DMS153 treated with DMSO at 0.1 percent for 48 hours (cell line): ENCODE results near the gene PEX3.

ENCODE experiments used
- DNase-seq: peaks from one replicate; lab custom pipeline; 2025; ENCODE audit not compliant: unreplicated experiment; lab: John Stamatoyannopoulos, UW

The PEX3 gene, protein sequence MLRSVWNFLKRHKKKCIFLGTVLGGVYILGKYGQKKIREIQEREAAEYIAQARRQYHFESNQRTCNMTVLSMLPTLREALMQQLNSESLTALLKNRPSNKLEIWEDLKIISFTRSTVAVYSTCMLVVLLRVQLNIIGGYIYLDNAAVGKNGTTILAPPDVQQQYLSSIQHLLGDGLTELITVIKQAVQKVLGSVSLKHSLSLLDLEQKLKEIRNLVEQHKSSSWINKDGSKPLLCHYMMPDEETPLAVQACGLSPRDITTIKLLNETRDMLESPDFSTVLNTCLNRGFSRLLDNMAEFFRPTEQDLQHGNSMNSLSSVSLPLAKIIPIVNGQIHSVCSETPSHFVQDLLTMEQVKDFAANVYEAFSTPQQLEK

DNA sequence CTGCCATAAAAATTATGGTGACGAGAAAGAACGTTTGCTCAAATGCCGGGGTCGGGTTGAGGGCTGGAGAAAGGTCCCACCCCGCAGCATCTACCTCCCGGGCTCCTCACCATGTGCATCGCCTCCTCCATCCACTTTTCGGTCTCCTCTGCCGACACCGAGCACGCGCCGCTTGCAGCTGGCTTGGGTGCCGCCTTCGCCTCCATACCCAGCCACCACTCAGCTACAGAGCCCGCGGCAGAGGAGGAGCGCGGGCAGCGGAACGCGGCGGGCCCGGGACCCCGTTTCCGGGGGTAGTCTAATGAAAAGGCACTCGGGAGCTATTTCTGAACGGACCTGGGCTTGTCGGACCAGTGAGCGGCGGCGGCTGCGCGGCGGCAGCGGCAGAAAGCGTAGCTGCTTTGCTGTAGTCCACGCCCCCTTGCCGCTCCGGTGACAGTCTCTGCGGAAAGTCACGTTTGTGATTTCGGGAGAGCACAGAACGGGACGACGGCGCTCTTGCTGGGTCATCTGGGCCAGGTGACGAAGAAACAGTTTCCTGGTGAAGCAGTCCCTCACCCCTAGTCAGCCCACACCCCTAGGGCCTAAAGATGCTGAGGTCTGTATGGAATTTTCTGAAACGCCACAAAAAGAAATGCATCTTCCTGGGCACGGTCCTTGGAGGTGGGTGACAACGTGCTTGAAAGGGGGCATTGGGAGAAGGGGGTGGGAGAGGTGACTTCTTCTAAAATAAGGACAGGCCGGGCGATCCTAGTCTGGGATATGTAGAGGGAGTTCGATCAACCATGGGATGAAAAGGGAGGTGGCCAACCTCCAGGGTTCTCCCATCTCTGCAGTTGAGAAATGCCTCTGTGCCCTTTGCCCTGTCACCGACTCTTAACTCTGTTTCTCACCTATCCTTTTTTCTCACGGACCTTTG, at the start of gene PEX3, which contains the start of gene ADAT2:
Gene PEX3 (plus strand): TSS at position 353 of the 919 bp plus-strand sequence. CDS start 238 bp downstream, at position 591.
Gene ADAT2 (minus strand): TSS at position 243 of the 919 bp plus-strand sequence. CDS start 37 bp downstream, at position 206.
- peak; percentile 77 for DNase-seq

- no peak for DNase-seq
These were observed 49.5 kb upstream of the PEX3 start for GRCh38 chr6:143401068-143401446.

DNA sequence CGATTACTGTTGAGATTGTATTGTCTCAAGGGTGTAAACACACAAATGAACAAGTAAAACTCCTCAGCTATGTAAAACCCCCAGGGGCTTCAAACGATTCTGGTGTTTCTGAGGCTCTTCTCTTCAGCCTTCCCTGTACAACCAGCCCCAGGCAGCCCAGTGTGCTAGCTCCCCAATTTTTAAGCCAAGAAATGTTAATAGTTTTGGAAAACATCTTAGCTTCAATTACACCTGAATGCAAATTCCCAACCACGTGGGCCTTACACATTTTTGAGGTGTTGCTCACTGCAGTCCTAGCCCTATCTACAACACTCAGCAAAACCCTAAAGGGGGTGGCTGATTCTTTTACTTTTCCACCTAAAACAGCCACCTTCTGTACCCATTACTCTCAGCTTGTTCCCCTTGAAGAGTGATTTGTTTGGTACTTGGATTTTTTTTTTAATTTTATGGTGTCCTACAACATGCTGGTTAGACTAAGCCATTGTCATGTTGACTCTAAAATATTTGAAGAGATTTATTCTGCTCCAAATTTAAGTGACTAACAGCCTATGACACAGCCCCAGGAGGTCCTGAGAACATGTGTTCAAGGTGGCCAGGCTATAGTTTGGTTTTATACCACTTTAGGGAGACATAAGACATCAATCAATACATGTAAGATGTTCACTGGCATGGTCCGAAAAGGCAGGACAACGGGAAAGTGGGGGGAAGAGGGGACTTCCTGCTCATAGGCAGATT, 48.8 kb upstream of the PEX3 start:
- DNase-seq = no peak

GRCh38 chr6:143402721-143403336, 47.8 kb upstream of the PEX3 start:
- DNase-seq = no peak

DNA sequence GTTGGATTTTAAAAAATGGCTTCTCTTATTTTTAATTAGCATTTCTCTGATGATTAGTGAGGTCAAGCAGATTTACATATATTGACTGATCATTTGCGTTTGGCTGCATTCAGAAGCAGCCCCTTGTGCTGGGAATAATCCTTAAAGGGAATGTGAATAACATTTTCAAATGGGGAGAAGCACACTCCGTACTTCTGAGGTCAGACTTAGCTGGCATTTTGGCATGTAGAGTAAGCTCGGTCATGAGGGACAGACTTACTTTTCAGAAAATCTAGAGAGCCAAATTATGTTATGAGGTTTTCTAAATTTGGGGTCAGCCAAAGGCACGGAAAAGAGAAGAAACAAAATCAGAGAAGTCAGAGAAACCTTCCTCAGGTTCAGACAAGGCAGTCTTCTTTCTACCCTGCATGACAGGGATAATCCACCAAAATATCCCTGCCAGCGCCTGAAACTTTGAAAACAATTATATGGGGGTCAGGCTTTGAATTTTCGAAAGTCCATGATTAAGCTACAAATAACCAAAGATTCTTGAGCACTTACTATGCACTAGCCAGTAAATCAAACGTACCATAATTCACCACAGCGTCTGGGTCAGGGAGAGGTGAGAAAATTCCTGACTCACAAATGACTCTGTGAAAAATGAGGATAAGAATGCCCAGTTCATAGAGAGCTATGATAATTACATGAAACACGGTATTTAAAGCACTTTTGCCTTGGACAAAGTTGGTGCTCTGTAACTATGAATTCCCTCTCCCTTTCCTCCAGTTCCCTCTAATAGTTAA, 45.0 kb upstream of the PEX3 start:
- no peak for DNase-seq

DNA sequence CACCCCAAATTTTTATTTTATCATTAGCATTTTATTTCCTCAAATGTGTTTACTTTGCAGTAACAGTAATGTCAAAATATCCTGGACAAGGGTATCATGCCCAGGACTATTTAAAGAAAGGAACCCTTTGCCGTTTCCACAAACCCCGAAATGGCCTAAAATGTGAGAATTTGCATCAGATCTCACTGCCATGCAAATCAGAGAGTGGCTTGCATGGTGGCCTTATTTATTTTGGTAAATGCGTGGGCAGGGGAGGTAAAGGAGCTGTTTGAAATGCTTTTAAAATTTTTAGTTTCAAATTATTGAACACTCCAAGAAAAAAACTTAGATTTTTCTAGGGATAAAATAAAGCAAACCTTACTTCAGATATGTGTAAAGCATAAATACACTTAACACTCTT, 43.9 kb upstream of the PEX3 start:
- no peak for DNase-seq

DNA sequence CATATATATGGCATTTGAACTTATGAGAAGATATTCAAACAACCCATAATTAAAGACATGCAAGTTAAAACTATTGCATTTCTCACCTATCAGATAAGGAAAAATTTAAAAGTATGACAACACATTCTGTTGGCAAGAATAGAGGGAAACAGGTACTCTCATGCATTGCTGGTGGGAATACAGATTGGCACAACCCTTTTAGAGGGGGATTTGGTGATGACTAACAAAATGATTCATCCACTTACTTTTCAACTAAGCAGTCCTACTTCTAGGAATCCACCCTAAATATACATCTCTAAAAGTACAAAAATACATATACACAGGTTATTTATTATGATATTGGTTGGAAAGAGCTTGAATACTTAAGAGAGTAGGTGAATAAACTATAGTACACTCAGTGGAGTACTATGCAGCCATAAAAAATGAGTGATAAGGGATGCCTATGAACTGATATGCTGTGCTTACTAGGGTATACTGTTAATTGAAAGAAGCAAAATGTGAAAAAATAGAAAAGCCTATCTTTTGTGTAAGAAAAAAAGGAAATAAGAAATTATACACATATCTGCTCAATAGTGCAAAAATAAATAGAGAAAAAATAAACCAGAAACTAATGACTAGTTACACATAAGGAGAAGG, 42.3 kb upstream of the PEX3 start:
- DNase-seq = no peak

- DNase-seq = no peak
These were observed 41.8 kb upstream of the PEX3 start for GRCh38 chr6:143408787-143409162.

DNA sequence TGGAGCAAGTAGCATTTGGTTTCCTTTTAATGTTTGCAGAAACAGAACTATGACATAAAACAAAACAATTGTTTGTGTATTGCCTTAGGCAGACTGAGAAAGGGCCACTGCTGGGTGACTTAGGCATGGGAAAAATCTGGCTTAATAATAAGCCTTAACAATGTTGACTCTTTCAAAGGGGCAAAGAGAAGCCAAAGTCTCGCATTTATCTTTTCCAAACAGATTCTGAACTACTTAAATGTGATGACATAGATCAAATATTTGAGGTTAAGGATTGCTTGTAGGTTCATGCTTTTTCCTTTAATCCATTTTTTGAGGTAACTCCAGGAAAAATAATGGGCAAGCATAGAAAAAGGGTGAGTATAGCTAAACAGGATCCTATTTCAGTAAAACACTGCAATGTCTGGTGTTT, 39.7 kb upstream of the PEX3 start:
- no peak for DNase-seq

- DNase-seq = no peak
These were observed 35.8 kb upstream of the PEX3 start for GRCh38 chr6:143414769-143415168.

GRCh38 chr6:143419526-143419925, 31.1 kb upstream of the PEX3 start:
- no peak for DNase-seq

DNA sequence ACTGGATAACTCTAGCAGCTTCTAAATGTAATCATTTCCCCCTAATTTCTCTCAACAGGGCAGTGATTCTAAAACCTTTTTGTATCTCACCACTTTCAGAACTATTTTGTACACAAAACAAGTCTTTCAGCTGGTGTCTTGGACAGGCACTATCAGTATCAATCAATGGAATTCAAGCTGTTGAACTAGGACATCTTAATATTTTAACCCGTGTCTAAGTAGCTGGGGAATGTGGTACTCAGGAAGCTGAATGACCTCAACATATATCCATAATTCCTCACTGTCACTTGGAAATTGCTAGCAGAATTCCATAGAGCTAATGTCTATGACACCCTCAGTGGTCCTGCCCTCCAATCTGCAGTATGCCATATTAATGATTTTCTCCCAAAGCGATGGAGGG, 24.6 kb upstream of the PEX3 start:
- no peak for DNase-seq

DNA sequence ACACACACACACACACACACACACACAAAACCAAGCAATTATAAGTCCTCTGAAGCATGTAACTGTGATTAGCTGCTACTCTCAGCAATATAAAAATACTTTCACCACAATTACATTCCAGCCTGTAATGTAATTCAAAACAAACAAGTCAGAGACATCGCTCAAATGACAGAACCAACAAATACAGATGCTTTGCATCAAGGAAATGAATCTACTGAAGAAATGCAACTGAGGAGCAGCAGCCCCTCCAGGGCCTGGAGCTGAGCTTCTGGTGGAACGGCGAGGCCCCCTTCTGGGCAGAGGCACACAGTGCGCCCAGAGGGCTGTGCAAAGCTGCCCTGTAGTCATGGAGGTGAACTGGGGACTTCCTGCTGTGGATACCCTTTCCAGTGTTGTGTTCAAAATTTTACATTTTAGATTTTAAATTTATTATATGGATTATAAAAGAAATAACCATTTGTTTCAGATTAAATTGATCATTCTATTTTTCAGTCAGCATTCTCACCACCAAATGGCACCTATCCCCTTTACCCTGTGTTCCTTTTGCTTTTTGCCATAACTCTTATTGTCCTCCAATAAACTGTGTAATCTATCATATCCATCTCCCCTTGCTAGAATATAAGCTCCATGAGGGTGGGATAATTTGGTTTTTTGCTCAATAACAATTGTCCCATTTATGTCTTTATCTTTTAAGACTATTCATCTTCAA, 23.3 kb upstream of the PEX3 start:
- peak; percentile 50 for DNase-seq

DNA sequence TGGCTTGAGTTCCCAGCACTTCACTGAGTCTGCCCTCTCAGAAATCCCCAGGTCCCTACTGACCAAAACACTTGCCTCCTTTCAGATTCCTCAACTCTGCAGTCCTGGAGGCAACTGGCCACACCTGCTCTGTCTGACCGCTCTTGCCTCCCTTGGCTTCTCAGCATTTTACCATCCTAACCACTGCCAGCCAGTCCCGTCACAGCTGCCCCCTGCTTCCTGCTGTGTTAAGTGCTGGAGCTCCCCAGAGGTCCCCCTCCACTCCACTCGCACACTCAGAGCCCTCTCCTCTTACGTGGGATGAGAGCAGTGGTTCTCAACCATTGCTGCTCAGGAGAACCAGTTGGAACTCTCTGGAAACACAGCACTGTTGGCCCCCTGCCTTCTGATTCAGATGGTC, 20.6 kb upstream of the PEX3 start:
- no peak for DNase-seq

DNA sequence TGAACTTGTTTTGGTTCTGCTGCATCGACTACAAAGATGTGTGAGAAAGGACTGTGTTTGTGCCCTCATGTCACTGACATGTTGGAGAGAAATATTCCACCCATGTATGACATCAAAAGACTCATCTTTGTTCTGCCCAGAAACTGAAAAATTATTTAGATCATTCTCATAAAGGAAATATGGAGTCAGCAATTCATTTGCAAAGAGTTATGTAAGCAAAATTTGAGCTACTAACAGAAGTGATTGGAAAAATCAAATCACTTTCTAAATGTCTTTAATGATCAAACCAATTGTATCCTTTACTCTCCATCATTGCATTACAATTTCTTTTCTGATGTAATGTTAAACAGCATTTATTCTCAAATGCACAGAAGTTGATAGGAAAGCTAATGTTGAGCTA, 19.4 kb upstream of the PEX3 start:
- DNase-seq = no peak

GRCh38 chr6:143432588-143432987, 18.0 kb upstream of the PEX3 start:
- no peak for DNase-seq

GRCh38 chr6:143441010-143441409, 9.6 kb upstream of the PEX3 start:
- no peak for DNase-seq

- DNase-seq = no peak
These were observed 8.7 kb upstream of the PEX3 start for GRCh38 chr6:143441680-143442545.
